Measurements from ENCODE around the gene STAB1. TPM values are rescaled to one million over a fixed set of nuclear protein-coding genes. Genes with fewer than 3 reads are reported as not detected.

STAB1 gene
- total and polyA plus RNA-seq, 2 of the 13 experiments (the other 11 are each of a cell fraction or from before 2014, with no cell fraction given), result 0.09 to 0.34 TPM

DNA sequence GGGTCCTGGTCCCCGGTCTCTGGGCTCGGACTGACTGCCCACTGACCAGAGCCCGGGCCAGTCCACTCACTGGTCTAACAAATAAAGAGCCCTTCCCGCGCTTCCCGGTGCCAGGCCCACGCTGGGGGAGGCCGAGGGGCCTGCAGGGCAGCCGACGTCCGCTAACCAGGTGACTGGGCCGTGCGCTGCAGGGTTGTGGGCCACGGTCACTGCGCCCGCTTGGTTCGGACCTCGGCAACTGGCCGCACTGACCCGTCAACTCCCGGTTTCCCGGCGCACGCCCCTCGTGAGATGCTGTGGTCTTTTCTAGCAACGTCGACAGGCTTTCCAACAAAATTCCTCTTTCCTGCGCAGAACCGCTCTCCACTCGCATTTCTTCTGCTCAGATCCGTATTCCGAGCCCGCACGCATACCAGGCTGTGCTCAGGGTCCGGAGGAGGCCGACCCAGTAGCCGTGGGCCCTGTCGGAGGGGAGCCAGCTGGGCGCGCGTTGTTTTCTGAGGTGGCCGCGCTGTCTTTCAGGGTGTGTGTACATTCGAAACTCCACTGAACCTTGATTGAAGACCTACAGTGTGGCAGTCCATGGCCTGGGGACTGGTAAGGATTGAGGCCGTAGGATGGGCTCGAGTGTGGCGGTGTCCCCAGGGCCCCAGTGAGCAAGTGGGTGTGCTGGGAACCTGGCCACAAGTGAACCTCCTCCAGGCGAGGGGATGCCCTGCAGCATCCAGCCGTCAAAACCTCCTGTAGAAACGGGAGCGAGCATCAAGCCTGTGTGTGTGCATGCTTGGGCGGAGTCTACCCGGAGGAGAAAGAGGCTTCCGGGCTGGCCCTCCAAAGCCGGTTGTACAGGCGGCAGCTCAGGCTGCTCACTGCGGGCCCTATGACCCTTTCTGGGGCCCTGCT is 39.4 kb downstream of the STAB1 start (continued):
- TF ChIP-seq, protein P1, sequence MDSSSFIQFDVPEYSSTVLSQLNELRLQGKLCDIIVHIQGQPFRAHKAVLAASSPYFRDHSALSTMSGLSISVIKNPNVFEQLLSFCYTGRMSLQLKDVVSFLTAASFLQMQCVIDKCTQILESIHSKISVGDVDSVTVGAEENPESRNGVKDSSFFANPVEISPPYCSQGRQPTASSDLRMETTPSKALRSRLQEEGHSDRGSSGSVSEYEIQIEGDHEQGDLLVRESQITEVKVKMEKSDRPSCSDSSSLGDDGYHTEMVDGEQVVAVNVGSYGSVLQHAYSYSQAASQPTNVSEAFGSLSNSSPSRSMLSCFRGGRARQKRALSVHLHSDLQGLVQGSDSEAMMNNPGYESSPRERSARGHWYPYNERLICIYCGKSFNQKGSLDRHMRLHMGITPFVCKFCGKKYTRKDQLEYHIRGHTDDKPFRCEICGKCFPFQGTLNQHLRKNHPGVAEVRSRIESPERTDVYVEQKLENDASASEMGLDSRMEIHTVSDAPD (CRISPR knock-in tag; IDR thresholded peaks at IDR 0.05), result peak; percentile 57
- peak; percentile 58; the same call in 1 of the 2 replicates for TF ChIP-seq FOXC1 (CRISPR knock-in tag; IDR thresholded peaks at IDR 0.05; ENCODE audit: borderline replicate concordance)
- TF ChIP-seq, protein P2, sequence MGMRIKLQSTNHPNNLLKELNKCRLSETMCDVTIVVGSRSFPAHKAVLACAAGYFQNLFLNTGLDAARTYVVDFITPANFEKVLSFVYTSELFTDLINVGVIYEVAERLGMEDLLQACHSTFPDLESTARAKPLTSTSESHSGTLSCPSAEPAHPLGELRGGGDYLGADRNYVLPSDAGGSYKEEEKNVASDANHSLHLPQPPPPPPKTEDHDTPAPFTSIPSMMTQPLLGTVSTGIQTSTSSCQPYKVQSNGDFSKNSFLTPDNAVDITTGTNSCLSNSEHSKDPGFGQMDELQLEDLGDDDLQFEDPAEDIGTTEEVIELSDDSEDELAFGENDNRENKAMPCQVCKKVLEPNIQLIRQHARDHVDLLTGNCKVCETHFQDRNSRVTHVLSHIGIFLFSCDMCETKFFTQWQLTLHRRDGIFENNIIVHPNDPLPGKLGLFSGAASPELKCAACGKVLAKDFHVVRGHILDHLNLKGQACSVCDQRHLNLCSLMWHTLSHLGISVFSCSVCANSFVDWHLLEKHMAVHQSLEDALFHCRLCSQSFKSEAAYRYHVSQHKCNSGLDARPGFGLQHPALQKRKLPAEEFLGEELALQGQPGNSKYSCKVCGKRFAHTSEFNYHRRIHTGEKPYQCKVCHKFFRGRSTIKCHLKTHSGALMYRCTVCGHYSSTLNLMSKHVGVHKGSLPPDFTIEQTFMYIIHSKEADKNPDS (CRISPR knock-in tag; IDR thresholded peaks at IDR 0.05), result no peak
- no peak for TF ChIP-seq HNRNPH1 (optimal IDR thresholded peaks at IDR 0.05; ENCODE audit: low read depth, low read length)
- TF ChIP-seq ZEB1 (IDR thresholded peaks at IDR 0.05; ENCODE audit: insufficient replicate concordance, low read depth), result no peak
- TF ChIP-seq ZNF17 (CRISPR knock-in tag; IDR thresholded peaks at IDR 0.05), result no peak
- TF ChIP-seq, protein P3, sequence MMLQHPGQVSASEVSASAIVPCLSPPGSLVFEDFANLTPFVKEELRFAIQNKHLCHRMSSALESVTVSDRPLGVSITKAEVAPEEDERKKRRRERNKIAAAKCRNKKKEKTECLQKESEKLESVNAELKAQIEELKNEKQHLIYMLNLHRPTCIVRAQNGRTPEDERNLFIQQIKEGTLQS (CRISPR knock-in tag; IDR thresholded peaks at IDR 0.05), result no peak; the same call in 1 of the 2 replicates
- TF ChIP-seq, protein P4, sequence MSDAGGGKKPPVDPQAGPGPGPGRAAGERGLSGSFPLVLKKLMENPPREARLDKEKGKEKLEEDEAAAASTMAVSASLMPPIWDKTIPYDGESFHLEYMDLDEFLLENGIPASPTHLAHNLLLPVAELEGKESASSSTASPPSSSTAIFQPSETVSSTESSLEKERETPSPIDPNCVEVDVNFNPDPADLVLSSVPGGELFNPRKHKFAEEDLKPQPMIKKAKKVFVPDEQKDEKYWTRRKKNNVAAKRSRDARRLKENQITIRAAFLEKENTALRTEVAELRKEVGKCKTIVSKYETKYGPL (CRISPR knock-in tag; IDR thresholded peaks at IDR 0.05), result no peak
- peak; percentile 71; the same call in 1 of the 2 replicates for TF ChIP-seq HDAC1 (CRISPR knock-in tag; IDR thresholded peaks at IDR 0.05)
- TF ChIP-seq, protein P5, sequence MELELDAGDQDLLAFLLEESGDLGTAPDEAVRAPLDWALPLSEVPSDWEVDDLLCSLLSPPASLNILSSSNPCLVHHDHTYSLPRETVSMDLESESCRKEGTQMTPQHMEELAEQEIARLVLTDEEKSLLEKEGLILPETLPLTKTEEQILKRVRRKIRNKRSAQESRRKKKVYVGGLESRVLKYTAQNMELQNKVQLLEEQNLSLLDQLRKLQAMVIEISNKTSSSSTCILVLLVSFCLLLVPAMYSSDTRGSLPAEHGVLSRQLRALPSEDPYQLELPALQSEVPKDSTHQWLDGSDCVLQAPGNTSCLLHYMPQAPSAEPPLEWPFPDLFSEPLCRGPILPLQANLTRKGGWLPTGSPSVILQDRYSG (CRISPR knock-in tag; IDR thresholded peaks at IDR 0.05), result peak; percentile 71; the same call in 1 of the 2 replicates
- TF ChIP-seq ZNF619 (CRISPR knock-in tag; IDR thresholded peaks at IDR 0.05), result peak; percentile 17; the same call in 1 of the 2 replicates
- TF ChIP-seq ZNF616 (CRISPR knock-in tag; IDR thresholded peaks at IDR 0.05; ENCODE audit: low read depth), result no peak
- TF ChIP-seq FOXA1 (IDR thresholded peaks at IDR 0.05), result no peak
- no peak for TF ChIP-seq FOXA1 (CRISPR knock-in tag; IDR thresholded peaks at IDR 0.05)
- TF ChIP-seq MYC (CRISPR knock-in tag; IDR thresholded peaks at IDR 0.05; ENCODE audit: borderline replicate concordance), result peak; percentile 66; the same call in 1 of the 2 replicates
- TF ChIP-seq, protein P6, sequence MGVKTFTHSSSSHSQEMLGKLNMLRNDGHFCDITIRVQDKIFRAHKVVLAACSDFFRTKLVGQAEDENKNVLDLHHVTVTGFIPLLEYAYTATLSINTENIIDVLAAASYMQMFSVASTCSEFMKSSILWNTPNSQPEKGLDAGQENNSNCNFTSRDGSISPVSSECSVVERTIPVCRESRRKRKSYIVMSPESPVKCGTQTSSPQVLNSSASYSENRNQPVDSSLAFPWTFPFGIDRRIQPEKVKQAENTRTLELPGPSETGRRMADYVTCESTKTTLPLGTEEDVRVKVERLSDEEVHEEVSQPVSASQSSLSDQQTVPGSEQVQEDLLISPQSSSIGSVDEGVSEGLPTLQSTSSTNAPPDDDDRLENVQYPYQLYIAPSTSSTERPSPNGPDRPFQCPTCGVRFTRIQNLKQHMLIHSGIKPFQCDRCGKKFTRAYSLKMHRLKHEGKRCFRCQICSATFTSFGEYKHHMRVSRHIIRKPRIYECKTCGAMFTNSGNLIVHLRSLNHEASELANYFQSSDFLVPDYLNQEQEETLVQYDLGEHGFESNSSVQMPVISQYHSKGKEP (CRISPR knock-in tag; IDR thresholded peaks at IDR 0.05), result no peak
- TF ChIP-seq STAT5B (CRISPR knock-in tag; IDR thresholded peaks at IDR 0.05), result no peak
- TF ChIP-seq, protein P7, sequence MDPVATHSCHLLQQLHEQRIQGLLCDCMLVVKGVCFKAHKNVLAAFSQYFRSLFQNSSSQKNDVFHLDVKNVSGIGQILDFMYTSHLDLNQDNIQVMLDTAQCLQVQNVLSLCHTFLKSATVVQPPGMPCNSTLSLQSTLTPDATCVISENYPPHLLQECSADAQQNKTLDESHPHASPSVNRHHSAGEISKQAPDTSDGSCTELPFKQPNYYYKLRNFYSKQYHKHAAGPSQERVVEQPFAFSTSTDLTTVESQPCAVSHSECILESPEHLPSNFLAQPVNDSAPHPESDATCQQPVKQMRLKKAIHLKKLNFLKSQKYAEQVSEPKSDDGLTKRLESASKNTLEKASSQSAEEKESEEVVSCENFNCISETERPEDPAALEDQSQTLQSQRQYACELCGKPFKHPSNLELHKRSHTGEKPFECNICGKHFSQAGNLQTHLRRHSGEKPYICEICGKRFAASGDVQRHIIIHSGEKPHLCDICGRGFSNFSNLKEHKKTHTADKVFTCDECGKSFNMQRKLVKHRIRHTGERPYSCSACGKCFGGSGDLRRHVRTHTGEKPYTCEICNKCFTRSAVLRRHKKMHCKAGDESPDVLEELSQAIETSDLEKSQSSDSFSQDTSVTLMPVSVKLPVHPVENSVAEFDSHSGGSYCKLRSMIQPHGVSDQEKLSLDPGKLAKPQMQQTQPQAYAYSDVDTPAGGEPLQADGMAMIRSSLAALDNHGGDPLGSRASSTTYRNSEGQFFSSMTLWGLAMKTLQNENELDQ (CRISPR knock-in tag; IDR thresholded peaks at IDR 0.05; ENCODE audit: borderline replicate concordance), result no peak
- TF ChIP-seq ZNF737 (CRISPR knock-in tag; IDR thresholded peaks at IDR 0.05; ENCODE audit: borderline replicate concordance), result peak; percentile 67

All from HepG2 (cell line).